OCI-LY7 (cell line): ENCODE results near the gene ADAM22.

Experiments used
- CTCF ChIP-seq: fragments of 200-600 bp; sonication (generic); conservative IDR thresholded peaks from 2 replicates; pipeline ENCODE4 v1.5.1; 2014; ENCODE audit warnings: mild to moderate bottlenecking, antibody characterized with exemption, low read length, moderate library complexity, mixed read lengths
- EZH2phosphoT487 ChIP-seq: fragments of 200-600 bp; sonication (generic); IDR thresholded peaks from 2 replicates; pipeline ENCODE4 v1.6.1; 2018; ENCODE audit warnings: low read depth, borderline replicate concordance, mild to moderate bottlenecking, mixed run types, antibody characterized with exemption, low read length, moderate library complexity, mixed read lengths

- TF ChIP-seq CTCF (no peak), EZH2phosphoT487 (no peak)
These were observed 106.6 kb downstream of the ADAM22 start for GRCh38 chr7:88040694-88041093.
